ENCODE data around the gene KAT14.
"Not testable (repeated sequence)": the region's sequence is repeated elsewhere in the genome, so short reads cannot be mapped to it uniquely, and the experiment has no call there.

DNA sequence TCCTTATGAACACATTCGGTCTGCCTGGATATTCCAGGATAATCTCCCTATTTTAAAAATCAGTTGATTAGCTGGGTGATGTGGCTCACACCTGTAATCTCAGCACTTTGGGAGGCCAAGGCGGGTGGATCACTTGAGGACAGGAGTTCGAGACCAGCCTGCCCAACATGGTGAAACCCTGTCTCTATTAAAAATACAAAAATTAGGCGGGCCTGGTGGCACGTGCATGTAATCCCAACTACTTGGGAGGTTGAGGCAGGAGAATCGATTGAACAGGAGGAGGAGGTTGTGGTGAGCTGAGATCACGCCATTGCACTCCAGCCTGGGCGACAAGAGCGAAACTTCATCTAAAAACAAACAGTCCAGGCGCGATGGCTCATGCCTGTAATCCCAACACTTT, 48.8 kb upstream of the KAT14 start:
- not testable (repeated sequence) for TF ChIP-seq POLR2A (IDR thresholded peaks at IDR 0.05)
- TF ChIP-seq, protein P1, sequence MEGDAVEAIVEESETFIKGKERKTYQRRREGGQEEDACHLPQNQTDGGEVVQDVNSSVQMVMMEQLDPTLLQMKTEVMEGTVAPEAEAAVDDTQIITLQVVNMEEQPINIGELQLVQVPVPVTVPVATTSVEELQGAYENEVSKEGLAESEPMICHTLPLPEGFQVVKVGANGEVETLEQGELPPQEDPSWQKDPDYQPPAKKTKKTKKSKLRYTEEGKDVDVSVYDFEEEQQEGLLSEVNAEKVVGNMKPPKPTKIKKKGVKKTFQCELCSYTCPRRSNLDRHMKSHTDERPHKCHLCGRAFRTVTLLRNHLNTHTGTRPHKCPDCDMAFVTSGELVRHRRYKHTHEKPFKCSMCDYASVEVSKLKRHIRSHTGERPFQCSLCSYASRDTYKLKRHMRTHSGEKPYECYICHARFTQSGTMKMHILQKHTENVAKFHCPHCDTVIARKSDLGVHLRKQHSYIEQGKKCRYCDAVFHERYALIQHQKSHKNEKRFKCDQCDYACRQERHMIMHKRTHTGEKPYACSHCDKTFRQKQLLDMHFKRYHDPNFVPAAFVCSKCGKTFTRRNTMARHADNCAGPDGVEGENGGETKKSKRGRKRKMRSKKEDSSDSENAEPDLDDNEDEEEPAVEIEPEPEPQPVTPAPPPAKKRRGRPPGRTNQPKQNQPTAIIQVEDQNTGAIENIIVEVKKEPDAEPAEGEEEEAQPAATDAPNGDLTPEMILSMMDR (IDR thresholded peaks at IDR 0.05), result not testable (repeated sequence)

All from gastroesophageal sphincter (tissue), 3 donors.